Smooth muscle cell (in vitro differentiated cells): ENCODE results near the gene OST4. TPM values are rescaled to one million over a fixed set of nuclear protein-coding genes. Genes with fewer than 3 reads are reported as not detected.

Source experiments
- DNase-seq: peaks from one replicate; lab custom pipeline; 2025; ENCODE audit not compliant: unreplicated experiment; lab: John Stamatoyannopoulos, UW
- H2AFZ ChIP-seq: fragments of 200-600 bp; sonication (generic); 2 replicates; pipeline ENCODE4 v1.6.0; 2016; ENCODE audit warnings: antibody characterized with exemption, low read depth, mild to moderate bottlenecking
- H3F3A ChIP-seq: fragments of 200-600 bp; sonication (generic); 2 replicates; pipeline ENCODE4 v1.6.0; 2017; ENCODE audit warnings: antibody characterized with exemption, low read depth
- H3K27ac ChIP-seq: fragments of 200-600 bp; sonication (generic); 2 replicates; pipeline ENCODE4 v1.5.1; 2016; ENCODE audit warnings: low read depth, mild to moderate bottlenecking
- H3K27me3 ChIP-seq: fragments of 200-600 bp; sonication (generic); 2 replicates; pipeline ENCODE4 v1.6.1; 2016; ENCODE audit warnings: low read depth, mild to moderate bottlenecking
- H3K36me3 ChIP-seq: fragments of 200-600 bp; sonication (generic); 2 replicates; pipeline ENCODE4 v1.5.1; 2016; ENCODE audit warnings: low read depth
- H3K4me1 ChIP-seq: fragments of 200-600 bp; sonication (generic); 2 replicates; pipeline ENCODE4 v1.5.1; 2016; ENCODE audit warnings: low read depth
- H3K4me2 ChIP-seq: fragments of 200-600 bp; sonication (generic); 2 replicates; pipeline ENCODE4 v1.6.0; 2016; ENCODE audit warnings: mild to moderate bottlenecking
- H3K4me3 ChIP-seq: fragments of 200-600 bp; sonication (generic); 2 replicates; pipeline ENCODE4 v1.5.1; 2016; ENCODE audit warnings: mild to moderate bottlenecking
- H3K79me2 ChIP-seq: fragments of 200-600 bp; sonication (generic); 2 replicates; pipeline ENCODE4 v1.6.0; 2016; ENCODE audit warnings: low read depth, mild to moderate bottlenecking
- H3K9ac ChIP-seq: fragments of 200-600 bp; sonication (generic); 2 replicates; pipeline ENCODE4 v1.6.0; 2016; ENCODE audit warnings: low read depth
- H3K9me3 ChIP-seq: fragments of 200-600 bp; sonication (generic); replicated peaks from 2 replicates; pipeline ENCODE4 v1.5.1; 2016; ENCODE audit warnings: low read depth
- H4K20me1 ChIP-seq: fragments of 200-600 bp; sonication (generic); 2 replicates; pipeline ENCODE4 v1.6.0; 2016; ENCODE audit warnings: low read depth
- CTCF ChIP-seq: fragments of 200-600 bp; sonication (generic); IDR thresholded peaks from 2 replicates; pipeline ENCODE4 v1.5.1; 2017; ENCODE audit warnings: borderline replicate concordance, mild to moderate bottlenecking, antibody characterized with exemption; ENCODE audit not compliant: insufficient read depth, poor library complexity, severe bottlenecking
- WGBS: methylation state at CpG from one replicate; pipeline ENCODE4 v1.1.7; 2016; ENCODE audit warnings: low lambda C conversion rate; 5-methylcytosine and 5-hydroxymethylcytosine counted together
- polyA plus RNA-seq: library from polyadenylated mRNA; unstranded; fragments of >200 nt; fragmentation: Nextera tagmentation; extraction: Ambion mirVana; gene quantifications from 2 replicates; pipeline ENCODE4 v1.2.1, GENCODE V29; 2016
- total RNA-seq: library from RNA; depleted of rRNA; stranded (reverse); fragments of >200 nt; gene quantifications from 2 replicates; pipeline ENCODE4 v1.2.3, GENCODE V29; 2014

Gene OST4
- total and polyA plus RNA-seq, 2 experiments from 2014 or later = 848 to 1,292 TPM

GRCh38 chr2:27099334-27099955 is 28.0 kb upstream of the OST4 start:
- no peak for DNase-seq
- H3K9ac ChIP-seq = no peak overlapping the region
- peaks cover 12% of the 10 kb centered on the region for H3K27me3 ChIP-seq
- no peaks in the 10 kb centered on the region for H3K79me2 ChIP-seq
- H3K4me2 ChIP-seq = no peak overlapping the region
- H3K36me3 ChIP-seq = no peaks in the 10 kb centered on the region
- H4K20me1 ChIP-seq = no peaks in the 10 kb centered on the region
- H2AFZ ChIP-seq = no peak overlapping the region
- WGBS = 94% methylated on average over 19 of the region's 19 CpGs
- TF ChIP-seq CTCF = no peak
- H3K4me3 ChIP-seq = no peak overlapping the region
- no peak overlapping the region for H3K27ac ChIP-seq
- H3K9me3 ChIP-seq = no peaks in the 10 kb centered on the region
- no peaks in the 10 kb centered on the region for H3F3A ChIP-seq
- no peaks in the 10 kb centered on the region for H3K4me1 ChIP-seq

DNA sequence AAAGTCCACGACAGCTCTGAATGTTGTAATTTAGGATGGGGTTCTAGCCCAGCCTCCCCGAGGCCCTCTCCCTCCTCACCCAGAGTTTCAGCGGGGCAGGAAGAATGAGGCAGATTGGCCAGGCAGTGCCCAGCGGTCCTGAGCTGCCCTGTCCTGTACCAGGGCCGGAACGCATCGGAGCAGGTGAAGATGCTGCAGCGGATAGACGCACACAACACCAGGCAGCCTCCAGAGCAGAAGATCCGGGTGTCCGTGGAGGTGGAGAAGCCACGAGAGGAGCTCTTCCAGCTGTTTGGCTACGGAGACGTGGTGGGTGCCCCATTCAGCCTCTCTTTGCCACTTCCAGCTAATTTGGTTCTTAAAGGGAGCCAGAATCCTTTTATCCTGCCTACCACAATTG is 25.9 kb upstream of the OST4 start:
- H3K27me3 ChIP-seq = peaks cover 7% of the 10 kb centered on the region
- TF ChIP-seq CTCF = no peak

DNA sequence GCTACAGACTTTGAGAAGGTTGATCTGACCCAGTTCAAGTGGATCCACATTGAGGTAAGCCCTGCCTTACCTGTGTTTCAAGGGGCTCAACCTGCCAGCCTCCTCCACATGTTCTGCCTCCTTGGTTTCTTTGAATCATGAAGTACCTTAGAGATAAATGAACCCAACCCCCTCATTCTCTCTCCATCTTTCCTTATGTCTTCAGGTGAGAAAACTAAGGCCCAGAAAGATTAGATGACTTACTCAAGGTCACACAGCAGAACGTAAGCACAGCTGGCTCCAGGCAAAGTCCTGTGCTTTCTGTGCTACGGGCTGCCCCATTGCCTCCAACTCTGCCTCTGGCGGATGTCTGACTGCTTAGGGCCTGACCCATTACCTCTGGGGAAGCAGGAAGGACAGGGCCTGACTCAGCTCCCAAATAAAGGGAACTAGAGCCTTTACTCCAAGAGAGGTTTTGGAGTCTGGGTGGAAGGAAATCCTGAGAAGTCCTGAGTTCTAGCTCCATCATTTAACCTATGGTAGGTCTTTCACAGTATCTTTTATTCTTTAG is 25.4 kb upstream of the OST4 start:
- H3K27ac ChIP-seq = no peak overlapping the region
- H3K4me2 ChIP-seq = no peak overlapping the region
- H3F3A ChIP-seq = no peaks in the 10 kb centered on the region
- no peak for DNase-seq
- no peak overlapping the region for H3K9ac ChIP-seq
- no peaks in the 10 kb centered on the region for H3K79me2 ChIP-seq
- no peak for TF ChIP-seq CTCF
- H3K9me3 ChIP-seq = no peaks in the 10 kb centered on the region
- whole genome bisulfite sequencing = 80% methylated on average over 3 of the region's 3 CpGs
- H3K36me3 ChIP-seq = no peaks in the 10 kb centered on the region
- peaks cover 4% of the 10 kb centered on the region for H3K27me3 ChIP-seq
- H3K4me1 ChIP-seq = no peaks in the 10 kb centered on the region
- H3K4me3 ChIP-seq = no peak overlapping the region
- H4K20me1 ChIP-seq = no peaks in the 10 kb centered on the region
- H2AFZ ChIP-seq = no peak overlapping the region

More for the DNA sequence above, 25.9 kb upstream of the OST4 start:
- no peaks in the 10 kb centered on the region for H4K20me1 ChIP-seq
- H3K4me3 ChIP-seq = no peak overlapping the region
- DNase-seq = no peak
- H3K9ac ChIP-seq = no peak overlapping the region
- no peak overlapping the region for H2AFZ ChIP-seq
- H3K4me2 ChIP-seq = no peak overlapping the region
- H3K79me2 ChIP-seq = no peaks in the 10 kb centered on the region
- H3K9me3 ChIP-seq = no peaks in the 10 kb centered on the region
- no peaks in the 10 kb centered on the region for H3K36me3 ChIP-seq
- H3F3A ChIP-seq = no peaks in the 10 kb centered on the region
- WGBS = 88% methylated on average over 14 of the region's 14 CpGs
- H3K4me1 ChIP-seq = no peaks in the 10 kb centered on the region
- no peak overlapping the region for H3K27ac ChIP-seq
